ENCODE data around the gene CATSPER1.

GRCh38 chr11:66039765-66040164 lies 13.5 kb upstream of the CATSPER1 start:
- TF ChIP-seq, protein P1, sequence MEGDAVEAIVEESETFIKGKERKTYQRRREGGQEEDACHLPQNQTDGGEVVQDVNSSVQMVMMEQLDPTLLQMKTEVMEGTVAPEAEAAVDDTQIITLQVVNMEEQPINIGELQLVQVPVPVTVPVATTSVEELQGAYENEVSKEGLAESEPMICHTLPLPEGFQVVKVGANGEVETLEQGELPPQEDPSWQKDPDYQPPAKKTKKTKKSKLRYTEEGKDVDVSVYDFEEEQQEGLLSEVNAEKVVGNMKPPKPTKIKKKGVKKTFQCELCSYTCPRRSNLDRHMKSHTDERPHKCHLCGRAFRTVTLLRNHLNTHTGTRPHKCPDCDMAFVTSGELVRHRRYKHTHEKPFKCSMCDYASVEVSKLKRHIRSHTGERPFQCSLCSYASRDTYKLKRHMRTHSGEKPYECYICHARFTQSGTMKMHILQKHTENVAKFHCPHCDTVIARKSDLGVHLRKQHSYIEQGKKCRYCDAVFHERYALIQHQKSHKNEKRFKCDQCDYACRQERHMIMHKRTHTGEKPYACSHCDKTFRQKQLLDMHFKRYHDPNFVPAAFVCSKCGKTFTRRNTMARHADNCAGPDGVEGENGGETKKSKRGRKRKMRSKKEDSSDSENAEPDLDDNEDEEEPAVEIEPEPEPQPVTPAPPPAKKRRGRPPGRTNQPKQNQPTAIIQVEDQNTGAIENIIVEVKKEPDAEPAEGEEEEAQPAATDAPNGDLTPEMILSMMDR (IDR thresholded peaks at IDR 0.05; ENCODE audit: low read depth, low read length) = no peak
- TF ChIP-seq EZH2phosphoT487 (IDR thresholded peaks at IDR 0.05; ENCODE audit: low read depth) = no peak
